ENCODE measurements around the gene SPI1.

Gene SPI1

GRCh38 chr11:47359586-47359985, 18.8 kb downstream of the SPI1 start:
- no peak for DNase-seq

GRCh38 chr11:47359162-47359561, 19.2 kb downstream of the SPI1 start:
- DNase-seq: no peak

DNA sequence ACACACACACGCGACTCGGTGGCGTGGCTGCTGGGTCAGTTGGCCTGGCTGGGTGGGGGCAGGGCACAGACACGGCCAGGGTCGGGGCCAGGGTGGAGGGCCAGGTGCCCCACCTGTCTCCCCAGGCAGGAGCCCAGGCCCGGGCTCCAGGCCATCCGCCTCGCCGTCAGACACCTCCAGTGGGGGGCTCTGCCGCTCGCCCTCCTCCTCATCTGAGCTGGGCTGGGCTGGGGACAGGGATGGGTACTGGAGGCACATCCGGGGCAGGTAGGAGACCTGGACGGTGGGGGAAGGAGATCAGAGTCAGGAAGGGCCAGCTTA, 19.7 kb downstream of the SPI1 start:
- no peak for DNase-seq

DNA sequence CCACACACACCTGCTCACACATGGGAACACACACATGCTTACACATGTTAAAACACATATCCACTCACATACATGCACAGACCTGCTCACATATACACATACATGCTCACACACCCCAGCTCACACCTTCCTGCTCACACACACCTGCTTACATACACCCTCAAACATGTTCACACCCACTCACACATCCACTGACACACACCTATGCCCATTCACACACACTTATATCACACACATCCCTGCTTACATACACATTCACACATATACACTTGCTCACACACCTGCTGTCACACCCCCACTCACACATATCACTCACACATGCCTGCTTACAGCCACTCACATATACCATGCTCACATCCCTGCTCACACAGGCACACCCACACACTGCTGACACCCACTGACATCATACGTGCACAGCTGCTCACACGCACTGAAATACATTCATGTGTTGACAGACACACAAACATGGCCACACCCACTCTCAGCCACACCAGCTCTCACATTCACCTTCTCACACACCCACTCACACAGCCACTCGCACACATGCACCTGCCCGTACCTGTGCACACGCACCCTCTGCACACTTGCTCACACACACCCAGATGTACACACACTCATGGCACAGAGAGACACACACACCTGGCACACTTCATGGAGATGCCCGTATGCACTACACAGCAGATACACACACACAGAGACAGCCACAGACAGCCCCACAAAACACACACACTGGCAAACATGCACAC, 20.2 kb downstream of the SPI1 start:
- no peak for DNase-seq

DNA sequence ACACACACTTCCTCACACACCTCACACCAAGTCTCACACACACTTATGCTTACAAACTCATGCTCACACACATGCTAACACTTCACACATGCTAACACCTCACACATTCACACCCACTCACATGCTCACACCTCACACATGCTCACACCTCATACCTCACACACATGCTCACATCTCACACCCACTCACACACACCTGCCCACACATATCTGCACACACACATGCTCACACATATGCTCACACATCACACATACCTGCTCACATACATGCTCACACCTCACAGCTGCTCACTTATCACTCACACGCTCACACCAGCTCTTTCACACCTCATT, 21.4 kb downstream of the SPI1 start:
- no peak for DNase-seq

DNA sequence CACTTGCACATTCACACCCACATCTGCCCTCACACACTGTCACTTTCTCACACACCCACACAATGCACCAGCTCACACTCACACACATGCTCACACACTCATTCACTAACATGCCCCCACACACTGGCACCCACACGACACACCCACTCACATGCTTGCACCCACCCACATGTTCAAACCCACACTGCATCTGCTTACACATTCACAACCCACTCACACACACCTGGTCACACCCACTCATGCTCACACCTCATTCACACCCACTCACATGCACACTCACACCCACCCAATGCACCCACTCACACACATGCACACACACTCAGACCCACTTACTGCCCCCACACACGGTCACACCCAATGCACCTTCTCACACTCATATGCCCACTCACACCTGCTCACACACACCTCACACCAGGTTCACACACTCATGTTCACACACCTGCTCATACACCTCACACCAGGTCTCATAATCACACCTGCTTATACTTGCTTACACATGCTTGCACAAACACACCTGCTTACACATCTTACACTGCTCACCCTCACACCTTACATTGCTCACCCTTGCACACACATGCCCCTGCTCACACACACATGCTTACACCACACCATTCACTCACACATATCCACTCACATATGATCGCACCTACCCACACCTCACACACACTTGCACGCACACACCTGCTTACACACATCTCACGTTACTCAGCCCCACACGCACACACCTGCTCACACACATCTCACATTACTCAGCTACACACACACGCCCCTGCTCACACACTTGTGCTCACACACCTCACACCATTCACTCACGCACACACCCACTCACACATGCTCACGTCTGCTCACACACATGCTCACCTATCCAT, 22.0 kb downstream of the SPI1 start:
- DNase-seq: no peak

DNA sequence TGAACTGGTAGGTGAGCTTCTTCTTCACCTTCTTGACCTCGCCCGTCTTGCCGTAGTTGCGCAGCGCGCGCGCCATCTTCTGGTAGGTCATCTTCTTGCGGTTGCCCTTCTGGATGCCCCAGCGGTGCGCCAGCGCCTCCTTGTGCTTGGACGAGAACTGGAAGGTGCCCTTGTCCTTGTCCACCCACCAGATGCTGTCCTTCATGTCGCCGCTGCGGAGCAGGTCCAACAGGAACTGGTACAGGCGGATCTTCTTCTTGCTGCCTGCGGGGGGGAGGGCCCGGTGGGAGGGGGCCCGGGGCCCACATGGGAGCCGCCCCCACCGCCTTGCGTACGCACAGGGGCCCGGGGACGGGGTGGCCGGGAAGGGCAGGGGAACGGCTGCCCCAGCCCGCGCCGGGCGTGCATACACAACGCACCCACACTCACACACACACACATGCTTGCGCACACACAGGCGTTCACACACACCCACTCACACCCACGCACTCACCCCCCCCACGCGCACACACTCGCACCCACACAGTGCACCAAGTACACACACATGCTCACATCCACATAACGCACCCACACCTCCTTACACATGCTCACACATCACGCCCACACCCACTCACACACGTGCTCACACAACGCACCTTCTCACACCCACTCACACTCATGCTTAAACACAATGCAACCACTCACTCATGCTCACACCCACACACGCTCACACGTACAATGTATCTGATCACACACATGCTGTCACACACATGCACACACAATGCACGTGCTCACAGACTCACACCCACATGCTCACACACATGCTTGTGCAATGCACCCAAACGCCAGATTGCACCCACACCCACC, 22.8 kb downstream of the SPI1 start:
- peak; percentile 40 to 96 (median 81) for DNase-seq

- peak in 3 of 56 donors; percentile 49 to 61 (median 52) for DNase-seq
These were observed 23.4 kb downstream of the SPI1 start for GRCh38 chr11:47354913-47355282.

DNA sequence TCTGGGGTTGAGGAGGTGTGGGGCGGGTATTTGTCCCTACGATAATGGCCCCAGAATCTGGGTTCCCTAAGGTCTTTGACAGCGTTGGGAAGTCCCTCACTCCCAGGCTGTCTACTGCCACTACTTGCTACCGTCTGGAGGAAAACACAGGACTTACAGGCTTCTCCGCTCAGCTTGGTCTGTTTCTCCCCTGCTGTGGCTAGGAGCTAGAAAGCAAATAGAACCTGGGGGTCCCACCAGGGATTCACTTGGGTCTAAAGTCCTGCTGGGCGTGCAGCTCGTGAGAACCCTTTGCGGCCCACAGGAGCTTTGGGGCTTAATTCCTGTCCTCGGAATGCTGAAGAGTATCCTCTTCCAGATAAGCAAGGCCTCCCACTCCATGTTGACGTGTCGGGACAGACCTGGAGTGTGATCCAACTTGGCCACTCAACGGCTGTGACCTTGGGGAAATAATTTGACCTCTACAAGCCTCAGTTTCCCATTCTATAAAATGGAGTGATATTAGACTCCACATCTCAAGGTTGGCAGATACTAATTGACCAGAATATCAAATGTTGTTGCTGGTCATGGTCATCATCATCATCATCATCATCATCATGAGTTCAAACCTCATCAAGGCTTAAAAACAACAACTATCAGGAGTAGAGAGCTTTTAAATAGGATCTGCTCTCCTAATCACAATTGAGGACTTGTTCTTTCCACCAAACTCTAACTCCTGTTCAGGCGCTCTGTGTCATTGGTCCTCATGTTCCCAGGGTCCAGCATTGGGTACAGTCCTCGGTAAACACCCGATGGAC, 24.2 kb downstream of the SPI1 start:
- no peak for DNase-seq

- DNase-seq: no peak
These were observed 25.8 kb downstream of the SPI1 start, which contains the start of gene MYBPC3 for GRCh38 chr11:47352556-47352955. MYBPC3 (minus strand) TSS chr11:47352702; CDS start chr11:47352647, 55 bp downstream.

DNA sequence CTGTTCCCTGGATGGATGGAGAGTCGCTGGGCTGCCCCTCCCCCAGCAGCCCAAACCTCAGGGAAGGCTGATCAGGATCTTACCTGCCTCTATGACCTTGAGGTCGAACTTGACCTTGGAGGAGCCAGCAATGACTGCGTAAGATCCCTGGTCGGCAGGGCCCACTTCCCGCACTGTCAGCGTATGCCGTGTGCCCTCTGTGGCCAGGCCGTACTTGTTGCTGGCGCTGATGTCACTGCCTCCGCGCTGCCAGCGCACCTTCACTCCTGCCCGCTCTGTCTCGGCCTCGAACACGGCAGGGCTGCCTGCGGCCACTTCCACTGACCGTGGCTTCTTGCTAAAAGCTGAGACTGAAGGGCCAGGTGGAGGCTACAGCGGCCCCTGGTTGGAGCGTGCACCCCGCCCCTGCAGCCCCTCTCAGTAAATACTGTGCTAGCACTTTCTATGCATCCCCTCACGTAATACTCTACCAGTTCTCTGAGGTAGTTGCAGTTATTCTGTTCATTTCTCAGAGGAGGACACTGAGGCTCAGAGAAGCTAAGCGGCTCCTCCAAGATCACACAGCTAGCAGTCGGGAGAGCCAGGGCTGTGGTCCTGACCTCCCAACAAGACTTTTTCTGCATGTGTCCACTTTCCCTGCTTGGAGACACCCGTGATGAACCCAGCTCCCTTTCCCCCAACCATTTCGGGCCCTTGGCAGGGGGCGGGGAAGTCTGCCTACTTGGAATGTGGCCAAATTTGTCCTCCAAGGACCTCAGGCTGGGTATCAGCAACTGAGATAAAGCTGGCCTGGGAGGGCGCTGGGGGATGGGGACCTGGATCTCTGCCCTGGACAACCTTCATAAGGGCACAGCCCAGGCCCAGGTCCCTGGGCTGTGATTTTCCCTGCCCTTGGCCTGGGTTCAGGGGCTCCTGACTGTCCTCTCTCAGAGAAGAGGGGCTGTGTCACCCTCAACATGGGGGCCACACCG, 26.9 kb downstream of the SPI1 start:
- no peak for DNase-seq

DNA sequence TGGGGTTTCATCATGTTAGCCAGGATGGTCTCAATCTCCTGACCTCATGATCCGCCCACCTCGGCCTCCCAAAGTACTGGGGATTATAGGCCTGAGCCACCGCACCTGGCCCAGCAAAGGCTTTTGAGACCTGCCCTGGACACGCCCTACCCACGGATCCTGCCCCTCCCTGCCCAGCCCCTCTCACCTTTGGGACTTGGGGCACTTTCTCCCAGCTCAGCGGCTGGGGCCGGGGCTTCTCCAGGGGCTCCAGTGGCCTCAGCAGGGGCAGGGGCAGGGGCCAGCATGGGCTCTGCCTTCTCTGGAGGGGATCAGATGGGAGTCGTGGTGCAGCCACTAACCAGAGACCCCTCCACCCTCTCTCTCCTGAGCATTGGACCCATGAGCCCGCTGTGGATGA, 28.0 kb downstream of the SPI1 start:
- DNase-seq: no peak

GRCh38 chr11:47349521-47350095, 28.7 kb downstream of the SPI1 start:
- no peak for DNase-seq

- peak in 1 of 56 donors; percentile 17 for DNase-seq
These were observed 29.5 kb downstream of the SPI1 start for GRCh38 chr11:47348859-47349258.

- DNase-seq: no peak
These were observed 30.1 kb downstream of the SPI1 start for GRCh38 chr11:47348131-47348802.

DNA sequence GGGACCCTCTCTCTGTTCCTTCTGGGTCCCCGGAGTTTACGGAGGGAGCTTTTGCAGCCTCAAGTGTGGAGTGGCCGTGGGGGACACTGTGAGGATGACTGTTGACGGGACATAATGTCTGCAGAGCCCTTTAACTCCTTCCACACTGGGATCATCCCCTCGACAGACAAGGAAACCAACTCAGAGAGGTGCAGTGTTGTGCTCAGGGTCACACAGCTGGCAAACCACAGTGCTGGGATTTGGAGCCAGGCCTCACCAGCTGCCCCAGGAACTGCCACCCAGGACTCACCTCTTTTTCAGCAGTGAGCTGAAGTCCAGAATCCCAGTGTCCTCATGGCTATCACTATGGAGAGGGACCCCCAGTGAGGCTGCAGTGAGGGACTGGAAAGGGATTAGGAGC, 31.2 kb downstream of the SPI1 start:
- DNase-seq: no peak

GRCh38 chr11:47345890-47346563, 32.3 kb downstream of the SPI1 start:
- DNase-seq: no peak

- DNase-seq: no peak
These were observed 35.5 kb downstream of the SPI1 start for GRCh38 chr11:47342854-47343253.

Data from nucleus accumbens (tissue), 56 donors.